Hepatocyte (in vitro differentiated cells): Measurements from ENCODE around the gene IP6K2.

Experiments used
- CTCF ChIP-seq: fragments of 200-600 bp; sonication (generic); IDR thresholded peaks from 2 replicates; pipeline ENCODE4 v1.5.1; 2016; ENCODE audit warnings: antibody characterized with exemption, mild to moderate bottlenecking; ENCODE audit not compliant: poor library complexity
- EZH2 ChIP-seq: fragments of 200-600 bp; sonication (generic); IDR thresholded peaks from 2 replicates; pipeline ENCODE4 v1.6.1; 2016; ENCODE audit warnings: antibody characterized with exemption, mild to moderate bottlenecking, borderline replicate concordance
- EZH2phosphoT487 ChIP-seq: fragments of 200-600 bp; sonication (generic); IDR thresholded peaks from one replicate; pipeline ENCODE4 v1.6.1; 2018; ENCODE audit warnings: antibody characterized with exemption, mild to moderate bottlenecking, low read depth, moderate library complexity; ENCODE audit not compliant: unreplicated experiment, severe bottlenecking

GRCh38 chr3:48708481-48708889, 8.5 kb downstream of the IP6K2 start:
- TF ChIP-seq CTCF (no peak), EZH2 (no peak), EZH2phosphoT487 (no peak)
